OCI-LY1 (cell line): ENCODE data around the gene LINC01488.

ENCODE experiments used
- H2AFZ ChIP-seq: fragments of 200-600 bp; sonication (generic), shearing (Covaris generic); 2 replicates; pipeline ENCODE4 v1.6.0; 2014; ENCODE audit warnings: antibody characterized with exemption, mild to moderate bottlenecking, low read length
- H3F3A ChIP-seq: fragments of 200-600 bp; sonication (generic), shearing (Covaris generic); 2 replicates; pipeline ENCODE4 v1.6.0; 2014; ENCODE audit warnings: mild to moderate bottlenecking, antibody characterized with exemption, low read length, moderate library complexity; ENCODE audit not compliant: insufficient read depth
- H3K27ac ChIP-seq: fragments of 200-600 bp; sonication (generic); 2 replicates; pipeline ENCODE4 v1.5.1; 2014; ENCODE audit warnings: low read length, mixed run types, mild to moderate bottlenecking, low read depth; ENCODE audit not compliant: poor library complexity, severe bottlenecking
- H3K27me3 ChIP-seq: fragments of 200-600 bp; sonication (generic); 2 replicates; pipeline ENCODE4 v1.6.0; 2014; ENCODE audit warnings: antibody characterized with exemption, mild to moderate bottlenecking, low read length, moderate library complexity; ENCODE audit not compliant: insufficient read depth
- H3K36me3 ChIP-seq: fragments of 200-600 bp; sonication (generic); 2 replicates; pipeline ENCODE4 v1.6.1; 2014; ENCODE audit warnings: mild to moderate bottlenecking, antibody characterized with exemption, low read length, moderate library complexity, mixed read lengths; ENCODE audit not compliant: insufficient read depth
- H3K4me1 ChIP-seq: fragments of 200-600 bp; sonication (generic); 2 replicates; pipeline ENCODE4 v1.5.1; 2014; ENCODE audit warnings: mild to moderate bottlenecking, low read length, moderate library complexity; ENCODE audit not compliant: insufficient read depth, severe bottlenecking
- H3K4me2 ChIP-seq: fragments of 200-600 bp; sonication (generic), shearing (Covaris generic); 2 replicates; pipeline ENCODE4 v1.6.1; 2014; ENCODE audit warnings: low read length
- H3K4me3 ChIP-seq: fragments of 200-600 bp; sonication (generic); 2 replicates; pipeline ENCODE4 v1.5.1; 2014; ENCODE audit warnings: low read length, low read depth, mild to moderate bottlenecking, mixed read lengths; ENCODE audit not compliant: poor library complexity, severe bottlenecking
- H3K79me2 ChIP-seq: fragments of 200-600 bp; shearing (Covaris generic); 2 replicates; pipeline ENCODE4 v1.6.1; 2016; ENCODE audit warnings: mixed run types, low read length, mixed read lengths; ENCODE audit not compliant: insufficient read depth
- H3K9ac ChIP-seq: fragments of 200-600 bp; sonication (generic), shearing (Covaris generic); 2 replicates; pipeline ENCODE4 v1.6.1; 2014; ENCODE audit warnings: mild to moderate bottlenecking, low read length, mixed read lengths
- H3K9me2 ChIP-seq: fragments of 200-600 bp; sonication (generic), shearing (Covaris generic); 2 replicates; pipeline ENCODE4 v1.6.1; 2014; ENCODE audit warnings: low read depth, mild to moderate bottlenecking, low read length, mixed read lengths
- H3K9me3 ChIP-seq: fragments of 200-600 bp; shearing (Covaris generic); 2 replicates; pipeline ENCODE4 v1.6.1; 2014; ENCODE audit warnings: low read length, mixed read lengths
- H4K20me1 ChIP-seq: fragments of 200-600 bp; sonication (generic), shearing (Covaris generic); 2 replicates; pipeline ENCODE4 v1.6.0; 2016; ENCODE audit warnings: mild to moderate bottlenecking, low read length; ENCODE audit not compliant: insufficient read depth
- EZH2 ChIP-seq: fragments of 200-600 bp; sonication (generic), shearing (Covaris generic); IDR thresholded peaks from 2 replicates; pipeline ENCODE4 v1.8.0; 2017; ENCODE audit warnings: borderline replicate concordance, mixed run types, mild to moderate bottlenecking, antibody characterized with exemption, low read length, moderate library complexity, mixed read lengths
- TF ChIP-seq, protein P1 (sequence below): fragments of 200-600 bp; sonication (generic), shearing (Covaris generic); IDR thresholded peaks from 2 replicates; pipeline ENCODE4 v1.5.1; 2017; ENCODE audit warnings: mild to moderate bottlenecking, antibody characterized with exemption, low read length, moderate library complexity, mixed read lengths

The LINC01488 gene

DNA sequence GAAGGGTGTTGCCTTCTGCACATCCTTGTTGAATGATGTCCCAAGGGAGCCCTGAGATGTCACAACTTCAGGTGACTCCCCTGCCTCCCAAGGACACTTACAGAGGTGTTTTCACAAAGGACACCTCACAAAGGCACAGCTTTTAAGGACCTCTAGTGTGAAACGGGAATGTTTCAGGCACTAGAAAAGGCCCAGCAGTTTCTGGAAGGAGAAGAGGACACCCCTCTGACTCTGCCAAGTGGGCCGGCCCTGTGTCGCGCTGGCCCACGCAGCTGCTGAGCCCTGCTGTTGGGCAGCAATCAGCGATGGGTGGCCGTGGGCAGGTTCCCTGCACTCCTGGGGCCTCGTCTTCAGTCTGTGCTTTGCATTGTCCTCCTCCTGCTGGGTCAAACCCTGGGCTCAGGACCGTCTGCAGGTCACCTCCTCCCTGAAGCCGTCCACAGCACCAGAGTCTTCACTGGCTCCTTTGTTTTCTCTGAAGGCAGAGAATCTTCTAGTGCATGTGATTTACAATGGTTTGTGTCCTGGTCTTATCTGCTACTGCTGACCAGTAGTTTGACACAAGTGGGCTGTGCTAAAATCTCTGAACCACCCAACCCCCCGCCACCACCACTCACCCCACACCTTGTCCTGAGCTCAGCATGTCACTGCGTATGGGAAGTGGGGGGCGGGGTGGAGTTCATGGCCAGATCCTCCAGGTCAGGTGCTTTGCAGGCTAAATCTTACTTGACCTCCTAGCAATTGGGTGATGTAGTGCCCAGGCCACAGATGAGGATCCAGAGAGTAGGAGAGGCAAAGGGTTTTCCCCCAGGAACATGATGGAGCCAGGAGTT, 3.2 kb downstream of the LINC01488 start:
- Histone ChIP-seq H3K9me3 (no peaks in the 10 kb centered on the region), H3K9ac (no peak overlapping the region), H3K4me1 (no peaks in the 10 kb centered on the region), H3K9me2 (no peaks in the 10 kb centered on the region), H3K27me3 (no peaks in the 10 kb centered on the region), H4K20me1 (no peaks in the 10 kb centered on the region), H2AFZ (no peak overlapping the region), H3K36me3 (no peaks in the 10 kb centered on the region), H3F3A (no peaks in the 10 kb centered on the region), H3K4me2 (no peak overlapping the region), H3K4me3 (no peak overlapping the region), H3K27ac (no peak overlapping the region), H3K79me2 (no peaks in the 10 kb centered on the region)
- no peak for TF ChIP-seq EZH2
- TF ChIP-seq, protein P1, sequence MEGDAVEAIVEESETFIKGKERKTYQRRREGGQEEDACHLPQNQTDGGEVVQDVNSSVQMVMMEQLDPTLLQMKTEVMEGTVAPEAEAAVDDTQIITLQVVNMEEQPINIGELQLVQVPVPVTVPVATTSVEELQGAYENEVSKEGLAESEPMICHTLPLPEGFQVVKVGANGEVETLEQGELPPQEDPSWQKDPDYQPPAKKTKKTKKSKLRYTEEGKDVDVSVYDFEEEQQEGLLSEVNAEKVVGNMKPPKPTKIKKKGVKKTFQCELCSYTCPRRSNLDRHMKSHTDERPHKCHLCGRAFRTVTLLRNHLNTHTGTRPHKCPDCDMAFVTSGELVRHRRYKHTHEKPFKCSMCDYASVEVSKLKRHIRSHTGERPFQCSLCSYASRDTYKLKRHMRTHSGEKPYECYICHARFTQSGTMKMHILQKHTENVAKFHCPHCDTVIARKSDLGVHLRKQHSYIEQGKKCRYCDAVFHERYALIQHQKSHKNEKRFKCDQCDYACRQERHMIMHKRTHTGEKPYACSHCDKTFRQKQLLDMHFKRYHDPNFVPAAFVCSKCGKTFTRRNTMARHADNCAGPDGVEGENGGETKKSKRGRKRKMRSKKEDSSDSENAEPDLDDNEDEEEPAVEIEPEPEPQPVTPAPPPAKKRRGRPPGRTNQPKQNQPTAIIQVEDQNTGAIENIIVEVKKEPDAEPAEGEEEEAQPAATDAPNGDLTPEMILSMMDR: no peak

DNA sequence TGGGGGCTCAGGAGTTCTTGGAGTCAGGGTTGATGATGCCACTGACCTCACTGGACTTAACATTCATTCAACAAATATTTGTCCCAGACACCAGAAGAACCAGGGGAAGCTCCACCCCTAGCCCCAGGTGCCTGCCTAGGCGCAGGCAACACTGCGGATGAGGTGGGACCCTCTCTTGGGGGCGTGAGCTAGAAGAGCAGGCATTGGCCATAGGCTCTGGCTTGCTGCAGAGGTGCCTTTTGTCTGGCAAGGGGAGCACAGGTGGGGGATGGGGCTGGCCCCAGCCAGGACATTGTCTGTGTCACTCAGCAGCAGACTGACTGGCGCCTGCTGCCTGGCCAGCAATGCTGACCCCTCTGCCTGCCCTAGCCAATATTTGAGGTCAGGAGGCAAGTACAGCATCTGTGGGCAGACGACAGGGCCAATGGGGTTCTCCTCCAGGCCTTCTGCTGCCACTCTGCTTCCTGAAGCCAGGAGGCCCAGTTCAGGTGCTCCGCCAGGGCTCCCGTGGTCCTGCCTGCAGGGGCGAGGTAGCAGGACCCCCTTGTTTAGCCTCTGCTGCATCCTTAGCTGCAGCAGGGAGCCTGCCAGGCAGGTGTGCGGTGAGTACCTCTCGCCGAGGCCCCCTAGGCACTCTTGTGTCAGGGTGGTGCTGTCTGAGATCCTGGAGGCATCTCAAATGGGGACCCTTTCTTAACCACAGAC, 4.0 kb downstream of the LINC01488 start:
- no peak for TF ChIP-seq EZH2
- TF ChIP-seq, protein P1: no peak
- no peak overlapping the region for H2AFZ ChIP-seq
- H4K20me1 ChIP-seq: no peaks in the 10 kb centered on the region
- no peak overlapping the region for H3K4me2 ChIP-seq
- no peak overlapping the region for H3K9ac ChIP-seq
- no peaks in the 10 kb centered on the region for H3K9me3 ChIP-seq
- no peaks in the 10 kb centered on the region for H3K4me1 ChIP-seq
- no peaks in the 10 kb centered on the region for H3K9me2 ChIP-seq
- no peaks in the 10 kb centered on the region for H3K36me3 ChIP-seq
- H3K79me2 ChIP-seq: no peaks in the 10 kb centered on the region
- no peak overlapping the region for H3K4me3 ChIP-seq
- no peaks in the 10 kb centered on the region for H3F3A ChIP-seq
- no peak overlapping the region for H3K27ac ChIP-seq
- H3K27me3 ChIP-seq: no peaks in the 10 kb centered on the region

DNA sequence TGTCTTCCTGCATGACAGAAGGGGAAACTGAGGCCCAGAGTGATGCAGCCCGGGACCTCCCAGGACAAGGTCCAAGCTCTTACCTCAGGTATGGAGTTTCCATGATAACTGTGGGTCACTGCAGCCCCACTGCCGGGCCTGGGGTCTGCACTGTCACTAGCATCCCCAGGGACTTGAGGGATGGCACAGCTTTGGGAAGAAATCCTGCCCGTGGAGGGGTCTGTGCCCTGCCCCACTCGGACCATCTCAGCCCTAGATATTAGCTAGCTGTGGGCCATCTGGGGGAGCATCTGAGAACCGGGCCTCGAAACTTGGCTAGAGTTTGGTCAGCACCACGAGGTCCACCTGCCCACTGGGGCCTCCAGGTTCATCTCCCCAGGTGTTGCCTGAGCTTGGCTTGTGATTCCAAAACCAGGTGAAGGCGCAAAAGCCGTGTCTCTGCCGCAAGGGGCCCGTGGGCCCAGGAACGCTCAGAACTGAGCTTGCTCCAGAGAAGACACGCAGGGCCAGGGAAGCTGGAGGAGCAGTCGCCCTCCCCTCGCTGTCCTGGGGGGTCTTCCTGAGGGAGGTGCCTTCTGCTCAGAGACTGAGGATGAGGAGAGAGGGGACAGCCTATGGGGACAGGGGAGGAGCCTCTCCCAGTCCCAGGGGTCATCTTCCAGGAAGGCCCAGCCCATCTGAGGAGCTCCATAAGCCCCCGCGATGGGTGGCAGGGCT, 4.8 kb downstream of the LINC01488 start:
- H3K9me2 ChIP-seq: no peaks in the 10 kb centered on the region
- H3K4me2 ChIP-seq: no peak overlapping the region
- H3K79me2 ChIP-seq: no peaks in the 10 kb centered on the region
- no peaks in the 10 kb centered on the region for H3K4me1 ChIP-seq
- H4K20me1 ChIP-seq: no peaks in the 10 kb centered on the region
- no peak overlapping the region for H3K27ac ChIP-seq
- no peak overlapping the region for H2AFZ ChIP-seq
- no peaks in the 10 kb centered on the region for H3K27me3 ChIP-seq
- H3K9ac ChIP-seq: no peak overlapping the region
- H3F3A ChIP-seq: no peaks in the 10 kb centered on the region
- no peak overlapping the region for H3K4me3 ChIP-seq
- TF ChIP-seq EZH2: no peak
- TF ChIP-seq, protein P1: no peak
- no peaks in the 10 kb centered on the region for H3K9me3 ChIP-seq
- no peaks in the 10 kb centered on the region for H3K36me3 ChIP-seq
